Tibial nerve (tissue), 3 donors: ENCODE results near the gene CYP1A1.

Source experiments
- POLR2A ChIP-seq, 2 donors: fragments of 450-650 bp; IDR thresholded peaks; one replicate each; pipeline ENCODE4 v1.6.1; 2017; ENCODE audit warnings: antibody characterized with exemption in 2 of 2, mild to moderate bottlenecking in 2 of 2, moderate library complexity in 2 of 2
- TF ChIP-seq, protein P1 (sequence below), 5 experiments: fragments of 200-600 bp in 3 of 5; fragments of 450-650 bp in 2 of 5; sonication (generic) in 3 of 5; IDR thresholded peaks; one replicate each; pipeline ENCODE4 v1.5.1; 2016 to 2019; ENCODE audit warnings: antibody characterized with exemption in 5 of 5, mild to moderate bottlenecking in 3 of 5, moderate library complexity in 2 of 5

DNA sequence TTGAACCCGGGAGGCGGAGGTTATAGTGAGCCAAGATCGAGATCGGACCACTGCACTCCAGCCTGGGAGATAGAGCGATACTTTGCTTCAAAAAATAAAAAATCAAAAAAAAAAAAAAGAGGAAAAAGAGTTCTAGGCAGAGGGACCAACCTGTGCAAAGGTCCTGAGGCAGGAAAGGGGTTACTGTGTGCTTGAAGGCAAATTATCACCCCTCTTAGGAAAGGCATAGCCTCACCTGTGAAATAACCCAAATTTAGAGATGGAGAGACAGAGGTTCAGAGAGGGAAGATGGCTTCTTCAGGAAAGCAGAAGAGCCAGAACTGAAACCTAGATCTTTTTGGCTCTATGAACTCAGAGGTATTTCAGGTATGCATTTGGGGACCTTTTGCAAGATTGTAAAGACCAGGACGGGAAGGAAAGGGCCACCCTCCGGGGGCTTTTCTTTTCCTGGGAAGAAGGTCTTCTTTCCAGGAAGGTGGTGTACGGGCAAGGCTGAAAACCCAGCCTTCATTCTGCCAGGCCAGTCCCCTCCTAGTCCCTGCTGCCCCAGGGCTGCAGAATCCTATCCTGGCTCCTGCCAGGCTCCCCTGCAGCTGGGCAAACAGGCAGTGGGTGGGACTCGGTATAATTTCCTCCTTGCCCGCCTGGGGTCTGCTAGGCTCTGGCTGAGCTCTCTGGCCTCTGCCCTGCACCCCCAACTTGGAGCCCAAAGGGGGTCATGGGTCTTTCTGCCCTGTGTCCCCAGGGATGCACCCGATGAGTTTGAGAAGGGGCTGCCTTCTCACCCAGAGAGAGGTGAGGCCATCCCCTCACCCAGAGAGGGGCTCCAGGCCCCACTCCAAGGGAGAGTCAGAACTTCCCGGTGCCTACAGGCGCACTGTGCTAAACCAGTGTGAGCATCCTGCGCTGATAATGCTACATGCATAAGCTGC lies 42.1 kb upstream of the CYP1A1 start:
- no peak for TF ChIP-seq POLR2A (IDR thresholded peaks at IDR 0.05)
- TF ChIP-seq, protein P1, sequence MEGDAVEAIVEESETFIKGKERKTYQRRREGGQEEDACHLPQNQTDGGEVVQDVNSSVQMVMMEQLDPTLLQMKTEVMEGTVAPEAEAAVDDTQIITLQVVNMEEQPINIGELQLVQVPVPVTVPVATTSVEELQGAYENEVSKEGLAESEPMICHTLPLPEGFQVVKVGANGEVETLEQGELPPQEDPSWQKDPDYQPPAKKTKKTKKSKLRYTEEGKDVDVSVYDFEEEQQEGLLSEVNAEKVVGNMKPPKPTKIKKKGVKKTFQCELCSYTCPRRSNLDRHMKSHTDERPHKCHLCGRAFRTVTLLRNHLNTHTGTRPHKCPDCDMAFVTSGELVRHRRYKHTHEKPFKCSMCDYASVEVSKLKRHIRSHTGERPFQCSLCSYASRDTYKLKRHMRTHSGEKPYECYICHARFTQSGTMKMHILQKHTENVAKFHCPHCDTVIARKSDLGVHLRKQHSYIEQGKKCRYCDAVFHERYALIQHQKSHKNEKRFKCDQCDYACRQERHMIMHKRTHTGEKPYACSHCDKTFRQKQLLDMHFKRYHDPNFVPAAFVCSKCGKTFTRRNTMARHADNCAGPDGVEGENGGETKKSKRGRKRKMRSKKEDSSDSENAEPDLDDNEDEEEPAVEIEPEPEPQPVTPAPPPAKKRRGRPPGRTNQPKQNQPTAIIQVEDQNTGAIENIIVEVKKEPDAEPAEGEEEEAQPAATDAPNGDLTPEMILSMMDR (IDR thresholded peaks at IDR 0.05), result no peak
